HG02870 (cell line): Measurements from ENCODE around the gene GPR4.
"Not testable (repeated sequence)": the region's sequence is repeated elsewhere in the genome, so short reads cannot be mapped to it uniquely, and the experiment has no call there.

Source experiments
- ATAC-seq: cut with Tn5 transposase; IDR thresholded peaks from one replicate; pipeline ENCODE4 v1.9.1; 2021; ENCODE audit warnings: mild to moderate bottlenecking, moderate library complexity; ENCODE audit not compliant: unreplicated experiment

Gene GPR4

GRCh38 chr19:45623984-45624383 is 22.0 kb upstream of the GPR4 start:
- ATAC-seq: no peak

- no peak for ATAC-seq
These were observed 20.0 kb upstream of the GPR4 start for GRCh38 chr19:45621976-45622503.

GRCh38 chr19:45621389-45621788 is 19.4 kb upstream of the GPR4 start:
- ATAC-seq: no peak

- no peak for ATAC-seq
These were observed 14.6 kb upstream of the GPR4 start for GRCh38 chr19:45616704-45617017.

GRCh38 chr19:45615795-45616703 is 14.0 kb upstream of the GPR4 start:
- no peak for ATAC-seq

GRCh38 chr19:45615056-45615455 is 13.0 kb upstream of the GPR4 start:
- ATAC-seq: not testable (repeated sequence)

GRCh38 chr19:45613926-45614725 is 12.1 kb upstream of the GPR4 start:
- ATAC-seq: peak; percentile 75

- no peak for ATAC-seq
These were observed 6.9 kb upstream of the GPR4 start for GRCh38 chr19:45608948-45609347.

GRCh38 chr19:45607071-45608029 is 5.3 kb upstream of the GPR4 start:
- ATAC-seq: no peak

GRCh38 chr19:45601115-45601514 is 897 bp downstream of the GPR4 start:
- ATAC-seq: no peak

- no peak for ATAC-seq
These were observed 1.6 kb downstream of the GPR4 start for GRCh38 chr19:45600340-45600885.

- ATAC-seq: no peak
These were observed 2.7 kb downstream of the GPR4 start for GRCh38 chr19:45599286-45599685.

- no peak for ATAC-seq
These were observed 3.6 kb downstream of the GPR4 start for GRCh38 chr19:45598267-45599001.

GRCh38 chr19:45597425-45598111 is 4.4 kb downstream of the GPR4 start:
- ATAC-seq: no peak

- ATAC-seq: no peak
These were observed 6.2 kb downstream of the GPR4 start for GRCh38 chr19:45595814-45596213.

GRCh38 chr19:45593520-45593919 is 8.5 kb downstream of the GPR4 start:
- no peak for ATAC-seq

GRCh38 chr19:45592366-45592765 is 9.6 kb downstream of the GPR4 start:
- ATAC-seq: no peak

GRCh38 chr19:45591638-45592005 is 10.4 kb downstream of the GPR4 start:
- no peak for ATAC-seq

- ATAC-seq: no peak
These were observed 10.9 kb downstream of the GPR4 start for GRCh38 chr19:45591004-45591637.
